WTC11 (cell line): ENCODE data around the gene ZNF80.
"Not testable (repeated sequence)": the region's sequence is repeated elsewhere in the genome, so short reads cannot be mapped to it uniquely, and the experiment has no call there.

Experiments used
- TF ChIP-seq, protein P1 (sequence below): sonication (generic); formaldehyde crosslinking; IDR thresholded peaks from 2 replicates; pipeline ENCODE4 v1.8.0; 2022; ENCODE audit warnings: missing genetic modification reagents
- TF ChIP-seq, protein P2 (sequence below): fragments of 200-600 bp; IDR thresholded peaks from 2 replicates; pipeline ENCODE4 v1.8.0; 2022; ENCODE audit warnings: antibody characterized with exemption
- TF ChIP-seq, protein P3 (sequence below): sonication (generic); formaldehyde crosslinking; IDR thresholded peaks from 2 replicates; pipeline ENCODE4 v1.8.1; 2022; ENCODE audit warnings: mild to moderate bottlenecking, moderate library complexity, missing genetic modification reagents

DNA sequence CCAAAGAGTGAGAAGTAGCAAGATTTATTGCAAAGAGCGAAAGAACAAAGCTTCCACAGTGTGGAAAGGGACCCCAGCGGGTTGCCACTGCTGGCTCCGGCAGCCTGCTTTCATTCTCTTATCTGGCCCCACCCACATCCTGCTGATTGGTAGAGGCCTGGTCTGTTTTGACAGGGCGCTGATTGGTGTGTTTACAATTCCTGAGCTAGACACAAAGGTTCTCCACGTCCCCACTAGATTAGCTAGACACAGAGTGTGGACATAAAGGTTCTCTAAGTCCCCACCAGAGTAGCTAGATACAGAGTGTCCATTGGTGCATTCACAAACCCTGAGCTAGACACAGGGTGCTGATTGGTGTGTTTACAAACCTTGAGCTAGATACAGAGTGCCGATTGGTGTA is at the start of gene ZNF80:
- TF ChIP-seq, protein P1, sequence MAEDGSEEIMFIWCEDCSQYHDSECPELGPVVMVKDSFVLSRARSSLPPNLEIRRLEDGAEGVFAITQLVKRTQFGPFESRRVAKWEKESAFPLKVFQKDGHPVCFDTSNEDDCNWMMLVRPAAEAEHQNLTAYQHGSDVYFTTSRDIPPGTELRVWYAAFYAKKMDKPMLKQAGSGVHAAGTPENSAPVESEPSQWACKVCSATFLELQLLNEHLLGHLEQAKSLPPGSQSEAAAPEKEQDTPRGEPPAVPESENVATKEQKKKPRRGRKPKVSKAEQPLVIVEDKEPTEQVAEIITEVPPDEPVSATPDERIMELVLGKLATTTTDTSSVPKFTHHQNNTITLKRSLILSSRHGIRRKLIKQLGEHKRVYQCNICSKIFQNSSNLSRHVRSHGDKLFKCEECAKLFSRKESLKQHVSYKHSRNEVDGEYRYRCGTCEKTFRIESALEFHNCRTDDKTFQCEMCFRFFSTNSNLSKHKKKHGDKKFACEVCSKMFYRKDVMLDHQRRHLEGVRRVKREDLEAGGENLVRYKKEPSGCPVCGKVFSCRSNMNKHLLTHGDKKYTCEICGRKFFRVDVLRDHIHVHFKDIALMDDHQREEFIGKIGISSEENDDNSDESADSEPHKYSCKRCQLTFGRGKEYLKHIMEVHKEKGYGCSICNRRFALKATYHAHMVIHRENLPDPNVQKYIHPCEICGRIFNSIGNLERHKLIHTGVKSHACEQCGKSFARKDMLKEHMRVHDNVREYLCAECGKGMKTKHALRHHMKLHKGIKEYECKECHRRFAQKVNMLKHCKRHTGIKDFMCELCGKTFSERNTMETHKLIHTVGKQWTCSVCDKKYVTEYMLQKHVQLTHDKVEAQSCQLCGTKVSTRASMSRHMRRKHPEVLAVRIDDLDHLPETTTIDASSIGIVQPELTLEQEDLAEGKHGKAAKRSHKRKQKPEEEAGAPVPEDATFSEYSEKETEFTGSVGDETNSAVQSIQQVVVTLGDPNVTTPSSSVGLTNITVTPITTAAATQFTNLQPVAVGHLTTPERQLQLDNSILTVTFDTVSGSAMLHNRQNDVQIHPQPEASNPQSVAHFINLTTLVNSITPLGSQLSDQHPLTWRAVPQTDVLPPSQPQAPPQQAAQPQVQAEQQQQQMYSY (CRISPR knock-in tag): not testable (repeated sequence)
- TF ChIP-seq, protein P2, sequence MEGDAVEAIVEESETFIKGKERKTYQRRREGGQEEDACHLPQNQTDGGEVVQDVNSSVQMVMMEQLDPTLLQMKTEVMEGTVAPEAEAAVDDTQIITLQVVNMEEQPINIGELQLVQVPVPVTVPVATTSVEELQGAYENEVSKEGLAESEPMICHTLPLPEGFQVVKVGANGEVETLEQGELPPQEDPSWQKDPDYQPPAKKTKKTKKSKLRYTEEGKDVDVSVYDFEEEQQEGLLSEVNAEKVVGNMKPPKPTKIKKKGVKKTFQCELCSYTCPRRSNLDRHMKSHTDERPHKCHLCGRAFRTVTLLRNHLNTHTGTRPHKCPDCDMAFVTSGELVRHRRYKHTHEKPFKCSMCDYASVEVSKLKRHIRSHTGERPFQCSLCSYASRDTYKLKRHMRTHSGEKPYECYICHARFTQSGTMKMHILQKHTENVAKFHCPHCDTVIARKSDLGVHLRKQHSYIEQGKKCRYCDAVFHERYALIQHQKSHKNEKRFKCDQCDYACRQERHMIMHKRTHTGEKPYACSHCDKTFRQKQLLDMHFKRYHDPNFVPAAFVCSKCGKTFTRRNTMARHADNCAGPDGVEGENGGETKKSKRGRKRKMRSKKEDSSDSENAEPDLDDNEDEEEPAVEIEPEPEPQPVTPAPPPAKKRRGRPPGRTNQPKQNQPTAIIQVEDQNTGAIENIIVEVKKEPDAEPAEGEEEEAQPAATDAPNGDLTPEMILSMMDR: not testable (repeated sequence)
- TF ChIP-seq, protein P3, sequence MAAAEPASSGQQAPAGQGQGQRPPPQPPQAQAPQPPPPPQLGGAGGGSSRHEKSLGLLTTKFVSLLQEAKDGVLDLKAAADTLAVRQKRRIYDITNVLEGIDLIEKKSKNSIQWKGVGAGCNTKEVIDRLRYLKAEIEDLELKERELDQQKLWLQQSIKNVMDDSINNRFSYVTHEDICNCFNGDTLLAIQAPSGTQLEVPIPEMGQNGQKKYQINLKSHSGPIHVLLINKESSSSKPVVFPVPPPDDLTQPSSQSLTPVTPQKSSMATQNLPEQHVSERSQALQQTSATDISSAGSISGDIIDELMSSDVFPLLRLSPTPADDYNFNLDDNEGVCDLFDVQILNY (CRISPR knock-in tag): not testable (repeated sequence)
